Mucosa of descending colon (tissue), 3 donors: Measurements from ENCODE around the gene LCP1. TPM values are rescaled to one million over a fixed set of nuclear protein-coding genes. Genes with fewer than 3 reads are reported as not detected.

Source experiments
- ATAC-seq: fragments of 200-7000 bp; cut with Tn5 transposase; one replicate; pipeline ENCODE4 v1.9.1; 2020; ENCODE audit warnings: mild to moderate bottlenecking, moderate library complexity
- DNase-seq, 3 donors: peaks; one replicate each; pipeline ENCODE4 v3.0.0-alpha.2; 2020
- H3K36me3 ChIP-seq: fragments of 200-600 bp; one replicate; pipeline ENCODE4 v1.8.0; 2021; ENCODE audit warnings: low read depth, mild to moderate bottlenecking
- H3K4me1 ChIP-seq: fragments of 200-600 bp; one replicate; pipeline ENCODE4 v1.8.0; 2021; ENCODE audit warnings: low read depth, mild to moderate bottlenecking
- H3K4me3 ChIP-seq: fragments of 200-600 bp; one replicate; pipeline ENCODE4 v1.8.0; 2021; ENCODE audit warnings: mild to moderate bottlenecking
- H3K9me3 ChIP-seq: fragments of 200-600 bp; one replicate; pipeline ENCODE4 v1.8.0; 2021; ENCODE audit warnings: mild to moderate bottlenecking
- CTCF ChIP-seq: fragments of 200-600 bp; IDR thresholded peaks from one replicate; pipeline ENCODE4 v1.8.0; 2022; ENCODE audit warnings: antibody characterized with exemption, mild to moderate bottlenecking
- intact Hi-C, 2 donors: fragments of 100-400 bp; cut with DNase I in 1 of 2; cut with micrococcal nuclease in 1 of 2; formaldehyde crosslinking; loops; one replicate each; pipeline versions ENCODE4 v1.11.0 to v1.11.1; 2022; cut with DNase I, micrococcal nuclease
- total RNA-seq, 3 donors: library from RNA; stranded (reverse); fragmentation: NEBNext Ultra II Directional in 2 of 3; extraction: Animal tissue kit (Norgen Biotek cat#: 25700) in 2 of 3; gene quantifications; one replicate each; pipeline versions ENCODE4 v1.2.1 to v1.2.4, GENCODE V29; 2021 to 2023
- donor health status: DM: no; HTN: no; CAD: no; lungs with moderate emphysema.
- donor health status: DM: no; HTN: no; CAD: no.
- donor health status: DM: no; HTN: yes; CAD: no.

The LCP1 gene
- total RNA-seq, 3 donors from 2014 or later: 15.7 to 53.3 (median 35.1) TPM

GRCh38 chr13:46202188-46202795 lies 20.3 kb upstream of the LCP1 start:
- H3K9me3 ChIP-seq: no peaks in the 10 kb centered on the region
- no peak for DNase-seq
- ATAC-seq: peak; percentile 56
- intact Hi-C loops: no loop called here
- no peak overlapping the region for H3K4me3 ChIP-seq
- TF ChIP-seq CTCF: no peak
- no peaks in the 10 kb centered on the region for H3K4me1 ChIP-seq
- no peaks in the 10 kb centered on the region for H3K36me3 ChIP-seq

GRCh38 chr13:46198696-46199193 lies 16.8 kb upstream of the LCP1 start:
- ATAC-seq (no peak), DNase-seq (no peak)
- Histone ChIP-seq H3K9me3 (no peaks in the 10 kb centered on the region), H3K4me1 (no peaks in the 10 kb centered on the region), H3K4me3 (no peak overlapping the region), H3K36me3 (no peaks in the 10 kb centered on the region)
- no peak for TF ChIP-seq CTCF
- intact Hi-C loops: no loop called here

- no peak for TF ChIP-seq CTCF
These were observed 15.5 kb upstream of the LCP1 start for GRCh38 chr13:46197299-46198048.

GRCh38 chr13:46195016-46195415 lies 13.0 kb upstream of the LCP1 start:
- intact Hi-C loops: no loop called here
- ATAC-seq: no peak
- TF ChIP-seq CTCF: no peak

More at GRCh38 chr13:46197299-46198048, 15.5 kb upstream of the LCP1 start:
- no peak for DNase-seq
- H3K9me3 ChIP-seq: no peaks in the 10 kb centered on the region
- no peaks in the 10 kb centered on the region for H3K36me3 ChIP-seq
- no peak for ATAC-seq
- H3K4me1 ChIP-seq: no peaks in the 10 kb centered on the region
- intact Hi-C loops: no loop called here
- H3K4me3 ChIP-seq: no peak overlapping the region

GRCh38 chr13:46192412-46192811 lies 10.4 kb upstream of the LCP1 start:
- TF ChIP-seq CTCF: no peak
- ATAC-seq (no peak), DNase-seq (no peak)
- H3K36me3 ChIP-seq: no peaks in the 10 kb centered on the region
- no peaks in the 10 kb centered on the region for H3K4me1 ChIP-seq
- H3K4me3 ChIP-seq: no peak overlapping the region
- no peaks in the 10 kb centered on the region for H3K9me3 ChIP-seq
- intact Hi-C loops: no loop called here

More at GRCh38 chr13:46195016-46195415, 13.0 kb upstream of the LCP1 start:
- H3K4me3 ChIP-seq: no peak overlapping the region
- H3K36me3 ChIP-seq: no peaks in the 10 kb centered on the region
- DNase-seq: no peak
- no peaks in the 10 kb centered on the region for H3K9me3 ChIP-seq
- H3K4me1 ChIP-seq: no peaks in the 10 kb centered on the region
